Gastrocnemius medialis (tissue), 4 donors: ENCODE measurements around the gene CCL25.

Experiments
- CTCF ChIP-seq, 5 experiments: fragments of 450-650 bp in 3 of 5; fragments of 200-600 bp in 2 of 5; sonication (generic) in 2 of 5; IDR thresholded peaks in 4 of 5; conservative IDR thresholded peaks in 1 of 5; 1 replicate in 4 of 5; 2 replicates in 1 of 5; pipeline ENCODE4 v1.5.1; 2016 to 2019; ENCODE audit warnings: antibody characterized with exemption in 5 of 5, mild to moderate bottlenecking in 3 of 5, moderate library complexity in 3 of 5
- POLR2A ChIP-seq, 2 donors: fragments of 450-650 bp; IDR thresholded peaks; one replicate each; pipeline ENCODE4 v1.6.1; 2017; ENCODE audit warnings: antibody characterized with exemption in 2 of 2, mild to moderate bottlenecking in 2 of 2, moderate library complexity in 2 of 2

GRCh38 chr19:8071912-8072311, 19.4 kb downstream of the CCL25 start:
- no peak for TF ChIP-seq POLR2A (IDR thresholded peaks at IDR 0.05)
- TF ChIP-seq CTCF (IDR thresholded peaks at IDR 0.05 in 4 of 5, conservative IDR thresholded peaks at IDR 0.05 in 1 of 5): no peak
